ENCODE measurements around the gene AMIGO2.

GRCh38 chr12:47102406-47102805, 22.6 kb upstream of the AMIGO2 start:
- TF ChIP-seq POLR2A (IDR thresholded peaks at IDR 0.05) (no peak), CTCF (IDR thresholded peaks at IDR 0.05) (no peak)

Measured in ovary (tissue), 3 donors.